Astrocyte (in vitro differentiated cells and primary cell): Measurements from ENCODE around the gene CACNA1B. TPM values are rescaled to one million over a fixed set of nuclear protein-coding genes. Genes with fewer than 3 reads are reported as not detected.

Experiments
- DNase-seq: peaks from one replicate; pipeline ENCODE4 v3.0.0-alpha.2; 2010; ENCODE audit warnings: low read depth
- FAIRE-seq: peaks from 2 replicates; lab custom pipeline; 2011; peaks lifted over from hg19 to GRCh38; lab: Jason Lieb, UNC
- H2AFZ ChIP-seq: 2 replicates; pipeline ENCODE4 v1.6.0; 2012; ENCODE audit warnings: low read depth, low read length, inconsistent platforms
- H3K27ac ChIP-seq: 2 replicates; pipeline ENCODE4 v1.5.1; 2011; ENCODE audit warnings: low read depth, low read length, inconsistent platforms
- H3K27me3 ChIP-seq: 2 replicates; pipeline ENCODE4 v1.6.0; 2011; ENCODE audit warnings: low read length, inconsistent platforms; ENCODE audit not compliant: insufficient read depth
- H3K36me3 ChIP-seq: 2 replicates; pipeline ENCODE4 v1.5.1; 2011; ENCODE audit warnings: low read length, inconsistent platforms; ENCODE audit not compliant: insufficient read depth
- H3K4me1 ChIP-seq: 2 replicates; pipeline ENCODE4 v1.5.1; 2011; ENCODE audit warnings: low read length, inconsistent platforms; ENCODE audit not compliant: insufficient read depth
- H3K4me2 ChIP-seq: 2 replicates; pipeline ENCODE4 v1.6.0; 2012; ENCODE audit warnings: low read length, inconsistent platforms
- H3K4me3 ChIP-seq: 2 replicates; pipeline ENCODE4 v1.5.1; 2011; ENCODE audit warnings: low read depth, mild to moderate bottlenecking, low read length, inconsistent platforms; ENCODE audit not compliant: insufficient read depth
- H3K79me2 ChIP-seq: 2 replicates; pipeline ENCODE4 v1.6.0; 2012; ENCODE audit warnings: mild to moderate bottlenecking, low read length, inconsistent platforms; ENCODE audit not compliant: insufficient read depth
- H3K9ac ChIP-seq: 2 replicates; pipeline ENCODE4 v1.6.0; 2012; ENCODE audit warnings: mild to moderate bottlenecking, low read length, inconsistent platforms
- H3K9me3 ChIP-seq: 2 replicates; pipeline ENCODE4 v1.5.1; 2012; ENCODE audit warnings: low read depth, mild to moderate bottlenecking, low read length, inconsistent platforms; ENCODE audit not compliant: insufficient read depth
- H4K20me1 ChIP-seq: 2 replicates; pipeline ENCODE4 v1.6.0; 2012; ENCODE audit warnings: low read length, inconsistent platforms; ENCODE audit not compliant: insufficient read depth
- H3K27ac Mint-ChIP-seq: one replicate; pipeline ENCODE4 v1.8.0; 2021; ENCODE audit warnings: mild to moderate bottlenecking, mixed read lengths; ENCODE audit not compliant: unreplicated experiment
- H3K27me3 Mint-ChIP-seq: one replicate; pipeline ENCODE4 v1.8.0; 2021; ENCODE audit warnings: low read depth, mixed read lengths; ENCODE audit not compliant: unreplicated experiment
- H3K36me3 Mint-ChIP-seq: one replicate; pipeline ENCODE4 v1.8.0; 2021; ENCODE audit warnings: low read depth, mixed read lengths; ENCODE audit not compliant: unreplicated experiment
- H3K4me1 Mint-ChIP-seq: one replicate; pipeline ENCODE4 v1.8.0; 2021; ENCODE audit warnings: low read depth, mixed read lengths; ENCODE audit not compliant: unreplicated experiment
- H3K4me3 Mint-ChIP-seq: one replicate; pipeline ENCODE4 v1.8.0; 2021; ENCODE audit warnings: mild to moderate bottlenecking, moderate library complexity, mixed read lengths; ENCODE audit not compliant: unreplicated experiment
- H3K9me3 Mint-ChIP-seq: one replicate; pipeline ENCODE4 v1.8.0; 2021; ENCODE audit warnings: mild to moderate bottlenecking, mixed read lengths; ENCODE audit not compliant: unreplicated experiment
- EZH2 ChIP-seq: IDR thresholded peaks from 2 replicates; pipeline ENCODE4 v1.6.1; 2012; ENCODE audit warnings: mild to moderate bottlenecking, low read length, inconsistent platforms; ENCODE audit not compliant: insufficient read depth
- total RNA-seq: library from RNA; stranded (reverse); gene quantifications from 2 replicates; pipeline ENCODE4 v1.2.1, GENCODE V29; 2021
- TF ChIP-seq, protein P1 (sequence below): IDR thresholded peaks from 2 replicates; pipeline ENCODE4 v1.5.1; 2011; ENCODE audit warnings: low read depth, mild to moderate bottlenecking, inconsistent platforms, low read length, moderate library complexity; ENCODE audit not compliant: insufficient read depth

CACNA1B gene
- total RNA-seq, 1 donor from 2014 or later: 3.1 TPM

DNA sequence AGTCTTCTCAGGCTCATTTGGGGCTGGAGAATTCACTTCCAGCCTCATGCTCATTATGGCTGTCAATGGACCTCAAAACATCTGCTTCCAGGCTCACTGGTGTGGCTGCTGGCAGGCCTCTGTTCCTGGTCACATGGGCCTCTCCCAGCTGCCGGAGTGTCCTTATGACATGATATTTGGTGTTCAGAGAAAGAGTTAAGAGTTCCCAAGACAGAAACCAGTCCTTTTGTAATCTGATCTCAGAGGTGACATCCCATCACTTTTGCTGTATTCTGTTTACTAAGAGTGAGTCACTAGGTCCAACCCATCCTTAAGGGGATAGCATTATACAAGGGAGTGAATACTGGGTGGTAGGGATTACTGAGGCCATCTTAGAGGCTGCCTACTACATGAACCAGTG lies 104.6 kb downstream of the CACNA1B start:
- Histone ChIP-seq H3K27ac (no peak overlapping the region), H3K4me3 (no peak overlapping the region), H3K4me2 (no peak overlapping the region), H4K20me1 (no peaks in the 10 kb centered on the region), H3K4me1 (no peaks in the 10 kb centered on the region), H3K36me3 (no peaks in the 10 kb centered on the region), H3K27me3 (no peaks in the 10 kb centered on the region), H3K9me3 (peaks cover 4% of the 10 kb centered on the region), H3K79me2 (no peaks in the 10 kb centered on the region), H3K9ac (no peak overlapping the region), H2AFZ (no peak overlapping the region)
- peaks cover 7% of the 10 kb centered on the region for H3K4me1 Mint-ChIP-seq
- no peak for TF ChIP-seq EZH2
- TF ChIP-seq, protein P1, sequence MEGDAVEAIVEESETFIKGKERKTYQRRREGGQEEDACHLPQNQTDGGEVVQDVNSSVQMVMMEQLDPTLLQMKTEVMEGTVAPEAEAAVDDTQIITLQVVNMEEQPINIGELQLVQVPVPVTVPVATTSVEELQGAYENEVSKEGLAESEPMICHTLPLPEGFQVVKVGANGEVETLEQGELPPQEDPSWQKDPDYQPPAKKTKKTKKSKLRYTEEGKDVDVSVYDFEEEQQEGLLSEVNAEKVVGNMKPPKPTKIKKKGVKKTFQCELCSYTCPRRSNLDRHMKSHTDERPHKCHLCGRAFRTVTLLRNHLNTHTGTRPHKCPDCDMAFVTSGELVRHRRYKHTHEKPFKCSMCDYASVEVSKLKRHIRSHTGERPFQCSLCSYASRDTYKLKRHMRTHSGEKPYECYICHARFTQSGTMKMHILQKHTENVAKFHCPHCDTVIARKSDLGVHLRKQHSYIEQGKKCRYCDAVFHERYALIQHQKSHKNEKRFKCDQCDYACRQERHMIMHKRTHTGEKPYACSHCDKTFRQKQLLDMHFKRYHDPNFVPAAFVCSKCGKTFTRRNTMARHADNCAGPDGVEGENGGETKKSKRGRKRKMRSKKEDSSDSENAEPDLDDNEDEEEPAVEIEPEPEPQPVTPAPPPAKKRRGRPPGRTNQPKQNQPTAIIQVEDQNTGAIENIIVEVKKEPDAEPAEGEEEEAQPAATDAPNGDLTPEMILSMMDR: no peak
- no peak for FAIRE-seq
- peaks cover 4% of the 10 kb centered on the region for H3K9me3 Mint-ChIP-seq
- no peak for DNase-seq
- no peak overlapping the region for H3K27ac Mint-ChIP-seq
- no peak overlapping the region for H3K4me3 Mint-ChIP-seq
- peaks cover 18% of the 10 kb centered on the region for H3K36me3 Mint-ChIP-seq
- peaks cover 2% of the 10 kb centered on the region for H3K27me3 Mint-ChIP-seq

DNA sequence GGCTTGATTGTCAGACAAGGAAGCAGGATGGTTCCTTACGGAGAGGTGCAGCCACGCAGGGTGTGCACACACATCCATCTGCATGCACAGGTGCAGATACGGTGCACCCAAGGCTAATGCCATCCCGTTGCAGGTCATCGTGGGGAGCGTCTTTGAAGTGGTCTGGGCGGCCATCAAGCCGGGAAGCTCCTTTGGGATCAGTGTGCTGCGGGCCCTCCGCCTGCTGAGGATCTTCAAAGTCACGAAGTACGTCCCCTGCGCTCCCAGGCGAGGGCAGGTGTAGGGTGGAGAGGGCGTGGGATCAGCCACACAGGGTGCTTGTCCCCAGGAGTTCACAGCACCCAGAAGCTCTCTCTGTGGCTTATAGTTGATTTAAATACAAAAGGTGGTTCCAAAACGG lies 106.4 kb downstream of the CACNA1B start:
- Histone ChIP-seq H3K4me2 (no peak overlapping the region), H3K4me1 (no peaks in the 10 kb centered on the region), H3K9ac (no peak overlapping the region), H3K79me2 (no peaks in the 10 kb centered on the region), H2AFZ (no peak overlapping the region), H3K36me3 (no peaks in the 10 kb centered on the region), H4K20me1 (no peaks in the 10 kb centered on the region), H3K27me3 (no peaks in the 10 kb centered on the region), H3K4me3 (no peak overlapping the region), H3K9me3 (peaks cover 7% of the 10 kb centered on the region), H3K27ac (no peak overlapping the region)
- DNase-seq (no peak), FAIRE-seq (no peak)
- no peak overlapping the region for H3K4me3 Mint-ChIP-seq
- H3K4me1 Mint-ChIP-seq: peaks cover 16% of the 10 kb centered on the region
- H3K36me3 Mint-ChIP-seq: peaks cover 24% of the 10 kb centered on the region
- peaks cover 2% of the 10 kb centered on the region for H3K27me3 Mint-ChIP-seq
- H3K27ac Mint-ChIP-seq: no peak overlapping the region
- peaks cover 8% of the 10 kb centered on the region for H3K9me3 Mint-ChIP-seq
- TF ChIP-seq, protein P1: no peak
- TF ChIP-seq EZH2: no peak

DNA sequence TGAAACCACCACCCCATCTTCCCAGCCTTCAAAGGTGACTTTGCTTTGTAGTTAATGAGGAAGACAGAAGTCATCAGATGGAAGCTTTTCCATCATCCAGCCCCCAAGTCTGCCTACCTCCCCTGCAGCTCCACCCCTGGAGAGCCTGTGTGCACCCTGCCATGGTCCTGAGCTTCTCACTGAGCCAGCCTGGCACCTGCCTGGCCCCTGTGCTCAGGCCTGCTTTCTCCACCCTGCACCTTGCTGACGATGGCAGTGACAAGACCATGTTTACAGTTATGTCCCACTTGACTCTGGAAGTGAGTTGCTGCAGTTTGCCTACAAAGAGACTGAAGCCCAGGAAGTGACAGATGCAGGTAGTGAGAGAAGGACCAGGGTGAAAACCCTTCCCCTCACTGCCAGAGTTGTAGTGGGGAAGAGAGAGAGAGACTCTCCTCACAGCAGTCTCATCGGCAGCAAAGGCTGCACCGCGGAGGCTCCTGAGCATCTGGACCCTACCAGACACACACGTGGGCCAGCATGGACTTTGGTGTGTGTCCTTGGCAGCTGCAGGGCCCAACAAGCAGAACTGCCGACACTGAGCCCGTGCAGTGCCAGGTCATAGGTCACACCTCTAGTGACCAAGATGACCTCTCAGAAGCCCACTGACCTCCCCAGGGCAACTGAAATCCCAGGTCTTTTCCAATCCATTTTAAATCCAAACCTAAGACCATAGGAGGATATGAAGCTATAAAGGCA lies 107.1 kb downstream of the CACNA1B start:
- H3K27ac Mint-ChIP-seq: no peak overlapping the region
- no peak overlapping the region for H3K27ac ChIP-seq
- no peak overlapping the region for H3K4me2 ChIP-seq
- H3K9ac ChIP-seq: no peak overlapping the region
- no peaks in the 10 kb centered on the region for H4K20me1 ChIP-seq
- no peaks in the 10 kb centered on the region for H3K4me1 ChIP-seq
- H3K36me3 Mint-ChIP-seq: peaks cover 26% of the 10 kb centered on the region
- H3K4me3 Mint-ChIP-seq: no peak overlapping the region
- no peaks in the 10 kb centered on the region for H3K27me3 ChIP-seq
- no peak for TF ChIP-seq EZH2
- TF ChIP-seq, protein P1: no peak
- H3K27me3 Mint-ChIP-seq: peaks cover 2% of the 10 kb centered on the region
- no peaks in the 10 kb centered on the region for H3K36me3 ChIP-seq
- peaks cover 18% of the 10 kb centered on the region for H3K4me1 Mint-ChIP-seq
- H3K9me3 ChIP-seq: peaks cover 7% of the 10 kb centered on the region
- no peak for DNase-seq
- no peak overlapping the region for H3K4me3 ChIP-seq
- no peaks in the 10 kb centered on the region for H3K79me2 ChIP-seq
- H2AFZ ChIP-seq: no peak overlapping the region
- FAIRE-seq: no peak
- peaks cover 15% of the 10 kb centered on the region for H3K9me3 Mint-ChIP-seq
